Left kidney (tissue), 2 donors: ENCODE data around the gene RBPJL. TPM values are rescaled to one million over a fixed set of nuclear protein-coding genes. Genes with fewer than 3 reads are reported as not detected.

Source experiments
- DNase-seq: peaks from one replicate; pipeline ENCODE4 v3.0.0-alpha.2; 2013
- polyA plus RNA-seq: library from polyadenylated mRNA; unstranded; fragments of 120-200 nt; gene quantifications from one replicate; pipeline ENCODE4 v1.2.1, GENCODE V29; 2013; ENCODE audit not compliant: insufficient read length

The RBPJL gene
- polyA plus RNA-seq, 1 donor, result not detected

- peak; percentile 99 for DNase-seq
Measured at GRCh38 chr20:45362804-45363610, 56.4 kb downstream of the RBPJL start, which contains the start of gene SYS1. Gene SYS1 (plus strand): TSS chr20:45363156. CDS start chr20:45363532, 376 bp downstream.

GRCh38 chr20:45363611-45364492, 57.2 kb downstream of the RBPJL start:
- DNase-seq, result no peak

- DNase-seq, result no peak
Measured at GRCh38 chr20:45365444-45365970, 58.9 kb downstream of the RBPJL start.

- no peak for DNase-seq
Measured at GRCh38 chr20:45366192-45366591, 59.6 kb downstream of the RBPJL start.

GRCh38 chr20:45366631-45367030, 60.0 kb downstream of the RBPJL start:
- no peak for DNase-seq

GRCh38 chr20:45367126-45367525, 60.5 kb downstream of the RBPJL start:
- DNase-seq, result no peak

Other genes starting within 250 kb of the RBPJL start
- gene KCNS1, start 205.7 kb upstream of the RBPJL start, polyA plus RNA-seq, result 0.55 TPM
- gene WFDC5, start 191.7 kb upstream of the RBPJL start, polyA plus RNA-seq, result not detected
- not detected for gene WFDC12, start 182.4 kb upstream of the RBPJL start, polyA plus RNA-seq
- not detected for gene PI3, start 131.9 kb upstream of the RBPJL start, polyA plus RNA-seq
- not detected for gene SEMG1, start 99.8 kb upstream of the RBPJL start, polyA plus RNA-seq
- not detected for gene SEMG2, start 85.5 kb upstream of the RBPJL start, polyA plus RNA-seq
- 0.40 TPM for gene SLPI, start 52.3 kb upstream of the RBPJL start, polyA plus RNA-seq
- gene MATN4, start 1.5 kb downstream of the RBPJL start, polyA plus RNA-seq, result 0.25 TPM
- 156 TPM for gene SDC4, start 41.6 kb downstream of the RBPJL start, polyA plus RNA-seq
- gene SYS1, start 56.3 kb downstream of the RBPJL start, polyA plus RNA-seq, result 31.9 TPM
- gene TP53TG5, start 71.5 kb downstream of the RBPJL start, polyA plus RNA-seq, result 2.0 TPM
- gene DBNDD2, start 101.4 kb downstream of the RBPJL start, polyA plus RNA-seq, result 22.7 TPM
- gene PIGT, start 109.3 kb downstream of the RBPJL start, polyA plus RNA-seq, result 103 TPM
- 164 TPM for gene WFDC2, start 162.9 kb downstream of the RBPJL start, polyA plus RNA-seq
- gene SPINT3, start 208.8 kb downstream of the RBPJL start, polyA plus RNA-seq, result not detected
- gene WFDC6, start 232.6 kb downstream of the RBPJL start, polyA plus RNA-seq, result 0.23 TPM
- 0.55 TPM for gene EPPIN, start 240.6 kb downstream of the RBPJL start, polyA plus RNA-seq